ENCODE results near the gene CACNA1B.

CACNA1B gene

DNA sequence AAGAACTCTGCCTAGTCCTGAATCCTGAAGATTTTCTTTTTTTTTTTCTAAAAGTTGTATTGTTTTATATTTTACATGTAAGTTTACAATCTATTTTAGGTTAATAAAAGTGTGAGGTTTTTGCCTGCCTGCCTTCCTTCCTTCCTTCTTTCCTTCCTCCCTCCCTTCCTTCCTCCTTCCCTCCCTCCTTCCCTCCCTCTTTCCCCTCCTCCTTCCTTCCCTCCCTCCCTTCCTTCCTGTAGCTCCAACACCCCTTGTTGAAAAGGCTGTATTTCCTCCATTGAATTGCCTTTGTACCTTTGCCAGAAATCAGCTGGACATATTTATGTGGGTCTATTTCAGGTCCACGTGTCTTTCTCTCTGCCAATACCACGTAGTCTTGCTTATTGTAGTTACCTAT lies 46.6 kb downstream of the CACNA1B start:
- DNase-seq: no peak

DNA sequence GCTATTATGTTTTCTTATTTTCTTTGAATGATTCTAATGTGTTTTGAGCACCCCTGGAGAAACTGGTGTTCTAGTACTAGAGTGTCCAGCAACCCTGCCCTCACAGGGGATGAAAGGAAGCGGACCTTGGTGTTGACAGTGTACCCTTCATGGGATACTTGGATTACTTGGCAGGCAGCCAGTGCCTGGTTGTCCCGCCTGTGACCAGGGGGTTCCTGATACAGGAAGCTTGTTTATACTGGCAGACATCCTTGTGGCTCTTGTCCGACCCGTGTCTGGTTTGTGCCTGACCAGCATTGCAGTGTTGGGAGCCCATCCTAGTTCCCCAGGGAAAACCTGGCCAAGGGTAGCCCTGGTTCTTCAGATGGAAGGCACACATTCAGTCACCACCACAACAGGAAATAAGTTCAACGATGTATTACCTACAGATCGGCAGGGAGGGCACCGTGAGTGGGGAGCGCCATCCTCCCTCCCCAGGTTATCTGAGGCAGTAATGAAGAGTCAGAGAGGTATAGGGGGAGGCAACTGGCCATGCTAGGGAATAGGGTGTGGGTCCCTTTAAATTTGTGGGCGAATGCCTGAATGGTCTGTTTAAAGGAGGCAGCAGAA lies 47.3 kb downstream of the CACNA1B start:
- no peak for DNase-seq

DNA sequence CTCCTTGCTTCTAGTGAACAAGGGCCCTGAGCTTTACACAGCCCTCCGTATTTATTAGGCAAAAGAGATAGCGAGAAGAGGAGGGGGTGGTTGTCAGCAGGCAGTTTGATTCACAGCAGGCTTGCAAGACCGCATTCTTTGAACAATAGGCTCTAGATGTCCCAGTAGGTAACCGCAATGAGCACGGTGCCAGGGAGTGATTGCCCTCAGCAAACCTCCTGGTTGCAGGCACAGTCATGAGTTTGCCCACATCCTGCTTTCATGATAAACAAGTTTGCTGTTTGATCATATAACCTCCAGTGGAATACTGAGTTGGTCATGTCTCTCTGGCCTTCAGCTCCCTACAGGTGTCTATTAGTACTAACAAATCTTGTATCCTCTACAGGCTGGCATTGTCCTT lies 66.1 kb downstream of the CACNA1B start:
- no peak for DNase-seq

DNA sequence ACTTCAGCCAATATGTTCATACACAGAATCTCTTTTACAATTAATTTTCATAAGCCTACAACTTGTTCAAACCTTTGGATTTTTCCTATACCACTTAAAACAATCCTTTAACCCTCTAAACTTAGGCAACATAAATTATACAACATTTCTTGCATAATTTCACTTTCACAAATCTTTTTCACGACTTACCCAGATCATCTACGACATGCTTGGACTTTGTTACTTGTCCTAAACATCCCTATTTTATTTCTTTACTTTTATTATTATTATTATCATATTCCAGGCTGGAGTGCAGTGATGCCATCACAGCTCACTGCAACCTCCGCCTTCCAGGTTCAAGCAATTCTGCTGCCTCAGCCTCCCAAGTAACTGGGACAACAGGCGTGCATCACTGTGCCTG lies 68.0 kb downstream of the CACNA1B start:
- no peak for DNase-seq

DNA sequence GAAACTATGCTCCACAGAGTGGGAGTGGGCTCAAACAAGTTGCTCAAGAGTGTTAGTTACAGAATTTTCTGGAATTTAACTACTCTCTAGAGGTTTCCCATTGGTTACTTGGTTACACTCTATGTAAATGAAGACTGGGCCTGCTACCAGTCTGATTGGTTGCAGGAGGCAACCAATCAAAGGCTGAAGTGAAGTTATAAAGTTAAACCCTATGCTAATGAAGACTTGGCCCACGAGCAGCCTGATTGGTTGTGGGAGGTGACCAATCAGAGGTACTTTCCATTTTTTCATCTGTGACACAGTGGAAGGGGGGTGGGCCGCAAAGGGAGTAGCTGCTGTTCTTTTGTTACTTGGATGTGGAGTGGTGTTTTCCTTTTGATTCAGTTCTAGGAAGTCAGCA lies 69.4 kb downstream of the CACNA1B start:
- no peak for DNase-seq

DNA sequence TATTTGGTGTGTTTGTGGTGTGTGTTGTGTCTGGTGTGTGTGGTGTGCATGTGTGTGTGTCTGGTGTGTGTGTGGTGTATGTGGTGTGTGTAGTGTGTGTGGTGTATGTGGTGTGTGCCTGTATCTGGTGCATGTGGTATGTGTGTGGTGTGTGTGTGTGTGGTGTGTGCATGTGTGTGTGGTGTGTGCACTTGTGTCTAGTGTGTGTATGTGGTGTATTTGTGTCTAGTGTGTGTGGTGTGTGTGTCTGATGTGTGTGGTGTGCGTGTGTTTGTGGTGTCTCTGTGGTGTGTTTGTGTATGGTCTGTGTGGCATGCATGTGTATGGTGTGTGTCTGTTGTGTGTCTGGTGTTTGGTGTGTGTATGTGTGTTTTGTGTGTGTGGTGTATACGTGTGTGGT lies 71.1 kb downstream of the CACNA1B start:
- no peak for DNase-seq

DNA sequence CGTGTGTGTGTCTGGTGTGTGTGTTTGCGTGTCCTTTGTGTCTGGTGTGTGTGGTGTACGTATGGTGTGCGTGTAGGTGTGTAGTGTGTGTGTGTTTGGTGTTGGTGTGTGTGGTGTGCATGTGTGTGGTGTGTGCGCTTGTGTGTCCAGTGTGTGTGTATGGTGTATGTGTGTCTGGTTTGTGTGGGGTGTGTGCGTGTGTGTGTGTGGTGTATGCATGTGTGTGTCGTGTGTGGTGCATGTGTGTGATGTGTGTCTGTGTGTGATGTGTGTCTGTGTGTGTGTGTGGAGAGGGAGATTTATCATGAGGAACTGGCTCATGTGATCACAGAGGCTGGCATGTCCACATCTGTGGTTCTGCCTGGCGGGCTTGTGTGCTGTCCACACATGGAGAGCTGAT lies 71.7 kb downstream of the CACNA1B start:
- DNase-seq: no peak

DNA sequence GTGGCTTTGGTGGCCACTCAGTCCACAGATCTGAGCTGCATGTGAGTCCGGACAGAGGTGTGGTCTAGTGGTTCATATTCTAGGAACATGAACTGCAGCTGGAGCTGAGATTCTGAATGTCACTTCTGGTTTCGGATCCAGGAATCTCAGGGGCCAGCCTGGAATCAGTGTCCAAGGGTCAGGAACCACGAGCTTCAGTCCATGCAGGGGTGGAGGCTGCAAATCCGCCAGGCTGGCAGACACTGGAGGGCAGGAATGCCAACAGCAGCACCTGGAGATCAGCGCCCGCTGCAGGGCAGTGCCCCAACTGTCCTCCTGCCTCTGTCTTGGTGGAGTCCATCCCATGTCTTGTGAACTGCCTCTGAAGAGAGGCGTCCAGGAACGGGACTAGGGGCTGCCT lies 73.5 kb downstream of the CACNA1B start:
- no peak for DNase-seq

DNA sequence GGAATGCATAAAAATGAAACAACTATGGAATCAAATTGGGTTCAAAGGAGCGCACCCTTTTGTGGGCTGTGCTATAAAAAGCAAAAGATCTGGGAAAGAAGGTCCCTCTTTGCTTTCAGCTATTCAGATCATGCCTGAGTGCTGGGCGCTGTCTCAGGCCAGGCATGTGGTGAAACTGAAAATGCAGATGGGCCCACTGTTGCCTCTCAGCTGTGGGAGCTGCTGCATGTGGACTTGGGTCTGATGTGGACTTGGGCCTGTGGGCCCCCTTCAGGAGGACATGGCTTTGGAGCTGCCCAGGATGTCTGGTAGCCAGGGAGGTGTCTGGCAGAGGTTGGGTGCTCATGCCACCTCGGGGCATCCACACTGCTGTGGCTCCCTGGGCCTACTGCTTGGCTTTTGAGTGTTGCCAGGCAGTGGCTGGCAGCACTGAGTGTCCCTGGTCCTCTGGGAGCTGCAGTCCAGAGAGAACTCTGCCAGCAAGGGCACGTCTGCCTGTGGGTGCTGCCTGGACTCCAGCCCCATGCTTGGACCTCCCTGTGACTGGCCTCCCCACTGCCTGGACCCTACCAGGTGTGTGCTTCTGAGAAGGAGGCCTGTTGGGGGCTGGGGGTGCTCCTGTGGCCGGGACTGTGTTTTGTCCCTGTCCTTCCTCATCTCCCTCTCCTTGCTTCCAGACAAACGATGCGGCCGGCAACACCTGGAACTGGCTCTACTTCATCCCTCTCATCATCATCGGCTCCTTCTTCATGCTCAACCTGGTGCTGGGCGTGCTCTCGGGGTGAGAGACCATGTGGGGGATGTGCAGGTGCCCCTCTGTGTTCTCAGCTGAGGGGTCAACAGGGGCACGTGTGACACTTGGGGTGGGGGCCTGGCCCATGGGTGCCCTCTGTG lies 74.3 kb downstream of the CACNA1B start:
- DNase-seq: no peak

DNA sequence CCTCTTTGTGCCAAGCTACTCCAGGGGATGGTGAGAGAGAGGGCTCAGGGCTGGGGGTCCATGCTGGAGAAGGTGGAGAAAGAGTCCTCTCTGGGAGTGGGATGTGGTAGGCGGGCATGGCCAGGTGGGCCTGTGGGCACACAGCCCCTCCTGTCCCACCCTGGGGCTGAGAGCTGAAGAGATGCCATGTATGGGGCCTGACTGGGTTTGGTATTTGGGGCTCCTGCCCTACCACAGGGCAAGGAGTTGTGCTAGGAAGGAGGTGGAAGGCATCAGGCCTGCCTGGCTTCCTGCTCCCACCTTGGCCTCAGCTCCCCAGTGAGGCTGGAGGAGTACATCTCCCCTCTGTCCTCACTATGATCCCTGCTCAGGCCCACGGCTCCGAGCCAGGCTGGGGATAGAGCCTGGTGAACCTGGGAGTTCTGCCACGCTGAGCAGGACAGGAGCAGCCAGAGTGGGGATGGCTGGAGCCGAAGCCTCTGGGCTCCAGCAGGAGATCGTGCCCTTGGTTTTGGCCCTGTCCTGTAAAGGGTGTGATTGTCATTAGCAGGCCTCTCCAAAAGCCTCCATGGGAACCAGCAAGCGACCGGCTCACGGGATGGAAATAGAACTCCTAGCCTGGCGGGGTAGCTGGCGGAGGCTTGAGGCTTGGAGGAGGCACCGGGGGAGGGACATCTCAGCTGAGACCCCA lies 75.5 kb downstream of the CACNA1B start:
- no peak for DNase-seq

DNA sequence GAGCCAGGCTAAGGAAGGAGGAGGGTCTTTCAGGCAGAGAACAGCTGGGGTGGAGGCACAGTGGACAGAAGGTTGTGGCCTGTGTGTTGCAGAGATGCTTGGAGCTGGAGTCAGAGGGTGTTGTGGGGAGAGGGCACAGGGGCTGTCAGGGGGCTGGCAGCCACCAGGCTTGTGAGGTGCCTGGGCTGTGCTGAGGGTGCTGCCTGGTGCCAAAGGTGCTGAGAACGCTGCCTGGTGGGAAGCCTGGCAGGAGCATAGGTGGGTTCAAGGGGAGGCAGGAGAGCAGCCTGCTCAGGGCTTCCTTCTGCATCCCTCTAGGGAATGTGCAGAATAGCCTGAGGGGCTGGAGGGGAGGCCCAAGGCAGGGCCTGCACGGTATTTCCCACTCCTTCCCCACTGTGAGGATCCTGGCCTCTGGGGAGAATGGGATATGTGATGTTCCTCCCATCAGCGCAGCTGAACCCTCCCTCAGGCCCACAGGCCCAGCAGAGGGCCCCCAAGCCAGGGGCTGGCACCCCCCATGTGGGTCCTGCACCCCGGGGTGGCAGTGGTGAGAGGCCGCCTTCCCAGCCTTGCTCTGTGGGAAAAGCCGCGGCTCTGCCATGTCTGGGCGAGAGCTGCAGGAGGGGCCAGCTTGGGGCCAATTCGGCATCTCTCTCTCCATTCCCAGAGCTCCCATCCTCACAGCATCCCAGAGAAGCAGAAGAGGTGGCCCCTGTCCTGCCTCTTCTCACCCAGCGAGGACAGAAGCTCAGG lies 76.3 kb downstream of the CACNA1B start:
- no peak for DNase-seq

DNA sequence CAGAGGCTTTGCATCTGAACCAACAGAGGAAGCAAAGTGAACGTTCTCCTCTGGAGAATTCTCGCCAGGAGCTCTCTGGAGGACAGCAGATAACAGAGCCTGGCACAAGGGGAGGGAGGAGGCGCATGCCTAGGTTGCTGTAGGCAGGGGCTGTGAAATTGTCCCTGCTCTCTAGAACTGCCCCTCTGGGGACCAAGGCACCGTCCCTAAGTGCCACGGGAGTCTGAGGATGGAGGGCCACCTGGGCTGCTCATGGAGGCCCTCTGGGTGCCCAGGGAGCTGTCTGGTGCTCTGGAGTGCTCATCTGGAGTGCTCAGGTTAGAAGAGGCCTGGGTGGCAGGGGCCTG lies 77.6 kb downstream of the CACNA1B start:
- no peak for DNase-seq

DNA sequence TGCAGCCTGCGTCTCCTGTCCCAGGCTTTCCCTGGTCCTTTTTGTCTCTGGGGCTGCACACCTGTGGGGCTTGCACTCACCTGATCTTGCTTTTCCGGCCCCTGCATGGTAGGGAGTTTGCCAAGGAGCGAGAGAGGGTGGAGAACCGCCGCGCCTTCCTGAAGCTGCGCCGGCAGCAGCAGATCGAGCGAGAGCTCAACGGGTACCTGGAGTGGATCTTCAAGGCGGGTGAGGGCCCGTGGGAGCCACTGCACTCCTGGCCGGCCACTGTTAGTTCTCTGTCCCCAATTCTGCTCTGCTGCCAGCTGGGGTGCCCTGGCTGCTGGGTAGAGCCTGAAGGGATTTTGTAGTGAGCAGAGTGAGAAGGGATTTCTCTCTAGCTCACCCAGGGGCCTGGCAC lies 78.0 kb downstream of the CACNA1B start:
- no peak for DNase-seq

DNA sequence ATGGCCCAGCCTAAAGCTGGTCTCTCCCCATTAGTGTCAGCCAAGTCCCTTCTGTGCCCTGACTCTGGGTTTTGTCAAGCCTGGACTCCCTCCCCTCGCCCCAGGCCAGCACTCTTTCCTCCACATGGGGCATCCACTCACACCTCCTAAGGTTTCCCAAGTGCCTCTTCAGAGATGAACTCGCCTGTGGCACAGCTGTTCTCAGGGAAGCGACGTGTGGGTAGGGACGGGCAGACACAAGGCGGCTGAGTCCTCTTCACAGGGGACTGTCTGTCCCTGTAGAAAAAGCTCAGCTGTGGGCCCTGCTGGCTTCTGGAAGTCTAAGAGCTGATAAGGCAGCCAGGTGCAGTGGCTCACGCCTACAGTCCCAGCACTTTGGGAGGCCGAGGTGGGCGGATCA lies 78.5 kb downstream of the CACNA1B start:
- DNase-seq: no peak

DNA sequence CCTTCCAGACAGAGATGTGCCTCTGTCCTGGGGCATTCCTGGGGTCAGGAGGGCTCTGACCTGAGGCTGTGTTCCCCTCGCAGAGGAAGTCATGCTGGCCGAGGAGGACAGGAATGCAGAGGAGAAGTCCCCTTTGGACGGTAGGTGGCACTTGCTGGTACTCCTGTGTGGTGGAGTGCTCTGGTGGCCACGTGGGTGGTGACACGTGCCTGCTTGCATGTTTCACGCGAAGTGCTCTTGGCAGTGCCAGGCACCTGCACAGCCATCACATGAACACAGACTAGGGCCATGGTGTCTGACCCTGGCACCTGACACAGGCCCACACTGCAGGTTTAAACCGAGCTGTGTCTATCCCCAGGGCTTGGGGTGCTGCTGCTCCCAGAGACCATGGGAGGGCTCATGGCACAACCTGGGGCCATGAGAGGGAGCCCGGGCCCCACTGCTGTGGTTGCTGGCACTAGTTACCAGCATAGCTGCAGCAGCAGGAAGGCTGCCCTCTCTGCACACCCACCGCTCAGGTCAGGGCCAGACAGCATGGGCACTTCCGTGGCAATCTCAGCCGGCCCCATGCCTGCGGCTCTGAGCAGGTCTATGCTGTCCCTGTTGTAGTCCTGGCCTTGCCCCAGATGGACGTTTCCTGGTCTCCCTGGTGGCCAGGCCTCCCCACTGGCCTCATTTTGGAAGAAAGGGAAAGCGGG lies 79.3 kb downstream of the CACNA1B start:
- DNase-seq: no peak

DNA sequence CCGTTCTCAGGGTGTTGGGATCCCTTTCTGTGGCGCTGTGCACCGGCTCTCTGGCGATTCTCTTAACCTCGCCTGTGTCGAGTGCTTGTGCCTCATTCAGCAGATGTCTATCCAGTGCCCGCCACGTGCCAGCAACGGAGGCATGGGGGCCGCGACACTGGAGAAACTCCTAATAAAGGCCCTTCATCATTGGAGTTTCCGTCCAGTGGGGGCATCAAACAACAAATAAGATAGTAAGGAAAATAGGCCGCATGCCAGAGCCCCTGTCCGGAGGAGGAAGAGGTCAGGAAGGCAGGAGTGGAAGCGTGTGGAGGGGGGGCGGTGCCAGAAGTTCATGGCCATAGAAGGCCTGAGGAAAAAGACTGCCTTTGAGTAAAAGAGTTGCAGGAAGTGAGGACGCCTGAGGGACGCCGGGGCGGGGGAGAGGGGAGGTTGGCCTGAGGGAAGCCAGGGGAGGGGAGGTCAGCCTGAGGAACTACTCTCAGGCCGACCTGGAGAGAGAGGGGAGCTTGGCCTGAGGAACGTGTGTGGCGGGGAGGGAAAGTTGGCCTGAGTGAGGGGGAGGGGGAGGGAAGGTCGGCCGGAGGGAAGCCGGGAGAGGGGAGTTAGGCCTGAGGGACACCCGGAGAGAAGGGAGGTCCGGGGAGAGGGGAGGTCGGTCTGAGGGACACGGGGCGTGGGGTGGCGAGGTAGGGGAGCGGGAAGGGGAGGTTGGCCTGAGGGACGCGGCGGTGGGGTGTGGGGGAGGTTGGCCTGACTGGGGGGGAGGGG lies 82.2 kb downstream of the CACNA1B start:
- no peak for DNase-seq

DNA sequence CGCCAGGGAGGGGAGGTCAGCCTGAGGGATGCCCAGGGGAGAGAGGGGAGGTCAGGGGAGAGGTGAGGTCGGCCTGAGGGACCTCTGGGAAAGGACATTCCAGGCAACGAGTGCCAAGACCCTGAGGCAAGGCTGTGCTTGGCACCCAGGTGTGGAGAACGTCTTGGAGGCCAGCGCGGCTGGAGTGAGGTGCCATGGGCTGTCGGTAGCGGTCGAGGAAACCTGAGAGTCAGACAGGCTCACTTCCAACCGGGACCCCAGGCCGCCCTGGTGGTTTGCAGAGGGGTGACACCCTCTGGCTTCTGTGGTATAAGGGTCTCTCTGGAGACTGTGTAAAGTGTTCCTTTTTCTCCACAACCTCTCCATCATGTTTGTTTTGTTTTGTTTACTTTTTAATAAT lies 82.9 kb downstream of the CACNA1B start:
- no peak for DNase-seq

DNA sequence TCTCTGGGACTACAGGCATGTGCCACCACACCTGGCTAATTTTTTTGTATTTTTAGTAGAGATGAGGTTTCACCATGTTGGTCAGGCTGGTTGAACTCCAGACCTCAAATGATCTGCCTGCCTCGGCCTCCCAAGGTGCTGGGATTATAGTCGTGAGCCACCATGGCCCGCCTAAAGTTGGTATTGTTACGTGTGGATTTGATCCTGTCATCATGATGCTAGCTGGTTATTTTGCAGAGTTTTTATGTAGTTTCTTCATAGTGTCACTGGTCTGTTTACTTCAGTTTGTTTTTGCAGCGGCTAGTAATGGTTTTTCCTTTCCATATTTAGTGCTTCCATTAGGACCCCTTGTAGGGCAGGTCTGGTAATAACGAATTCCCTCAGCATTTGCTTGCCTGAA lies 85.9 kb downstream of the CACNA1B start:
- no peak for DNase-seq

DNA sequence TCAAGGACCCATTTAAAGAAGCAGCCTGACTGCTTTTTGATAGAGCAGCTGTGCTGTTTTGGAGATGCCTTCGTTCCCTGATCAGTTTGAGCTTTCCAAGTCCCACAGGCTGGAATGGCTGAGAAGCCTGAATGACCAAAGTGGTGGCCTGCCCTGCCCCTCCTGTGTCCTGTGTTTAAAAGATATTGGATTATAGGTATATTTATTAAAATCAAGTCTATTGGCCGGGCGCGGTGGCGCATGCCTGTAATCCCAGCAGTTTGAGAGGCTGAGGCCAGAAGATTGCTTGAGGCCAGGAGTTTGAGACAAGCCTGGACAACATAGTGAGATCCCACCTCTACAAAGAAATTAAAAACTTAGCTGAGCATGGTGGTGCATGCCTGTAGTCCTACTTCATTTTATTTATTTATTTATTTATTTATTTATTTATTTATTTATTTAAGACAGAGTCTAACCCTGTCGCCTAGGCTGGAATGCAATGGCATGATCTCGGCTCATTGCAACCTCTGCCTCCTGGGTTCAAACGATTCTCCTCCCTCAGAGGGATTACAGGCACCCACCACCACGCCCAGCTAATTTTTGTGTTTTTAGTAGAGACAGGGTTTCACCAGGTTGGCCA lies 87.7 kb downstream of the CACNA1B start:
- no peak for DNase-seq

DNA sequence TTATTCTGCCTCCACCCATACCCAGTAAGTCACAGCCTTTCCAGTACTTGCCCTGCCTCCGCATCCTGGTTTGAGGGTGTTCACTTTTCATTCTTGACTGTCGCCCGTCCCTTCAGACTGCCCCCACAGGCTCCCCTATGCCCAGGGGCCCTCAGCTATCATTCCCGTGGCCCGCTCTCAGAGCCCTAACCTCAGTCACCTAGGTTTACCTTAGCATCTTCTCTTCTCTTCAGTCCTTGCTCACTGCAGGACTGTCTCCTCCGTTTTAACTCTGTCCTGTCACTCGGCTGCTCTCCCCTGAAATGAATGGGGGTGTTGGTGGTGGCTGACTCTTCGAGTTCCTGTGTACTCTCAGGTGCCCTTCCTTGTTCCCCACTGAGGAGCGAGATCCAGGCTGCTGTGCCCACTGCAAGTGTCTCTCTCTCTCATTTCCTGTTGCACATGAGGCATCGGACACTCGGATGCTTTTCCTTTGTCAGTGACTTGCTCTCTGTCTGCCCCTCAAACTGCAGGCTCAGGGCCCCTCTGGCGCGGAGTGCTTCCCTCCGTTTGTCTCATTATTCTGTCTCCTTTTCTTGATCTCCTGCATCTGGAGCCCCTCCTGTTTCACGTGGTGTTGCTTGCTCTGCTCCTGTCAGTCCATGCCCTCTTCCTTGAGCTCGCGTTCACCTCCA lies 89.8 kb downstream of the CACNA1B start:
- no peak for DNase-seq

DNA sequence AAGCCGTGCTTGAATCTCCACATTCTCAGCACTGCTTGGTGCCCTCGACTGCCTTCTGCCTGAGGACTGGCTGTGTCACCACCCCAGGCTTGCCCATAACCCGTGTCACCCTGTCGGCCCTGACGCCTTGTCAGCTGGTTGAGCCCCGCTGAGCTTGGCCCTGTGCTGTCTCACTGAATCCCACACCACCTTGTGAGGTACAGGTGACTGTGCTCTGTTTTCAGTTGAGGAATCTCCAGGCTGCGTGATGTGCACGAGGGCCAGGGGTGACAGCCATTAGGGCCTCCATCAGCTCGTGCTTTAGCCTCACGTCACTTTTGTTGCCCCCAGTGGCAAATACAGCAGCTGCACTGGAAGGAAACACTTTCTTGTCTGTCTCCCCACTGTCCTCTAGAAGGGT lies 90.7 kb downstream of the CACNA1B start:
- no peak for DNase-seq

Data from NCI-H2107 (cell line).